ENCODE measurements around the gene BMPR1A.

- TF ChIP-seq, protein P1, sequence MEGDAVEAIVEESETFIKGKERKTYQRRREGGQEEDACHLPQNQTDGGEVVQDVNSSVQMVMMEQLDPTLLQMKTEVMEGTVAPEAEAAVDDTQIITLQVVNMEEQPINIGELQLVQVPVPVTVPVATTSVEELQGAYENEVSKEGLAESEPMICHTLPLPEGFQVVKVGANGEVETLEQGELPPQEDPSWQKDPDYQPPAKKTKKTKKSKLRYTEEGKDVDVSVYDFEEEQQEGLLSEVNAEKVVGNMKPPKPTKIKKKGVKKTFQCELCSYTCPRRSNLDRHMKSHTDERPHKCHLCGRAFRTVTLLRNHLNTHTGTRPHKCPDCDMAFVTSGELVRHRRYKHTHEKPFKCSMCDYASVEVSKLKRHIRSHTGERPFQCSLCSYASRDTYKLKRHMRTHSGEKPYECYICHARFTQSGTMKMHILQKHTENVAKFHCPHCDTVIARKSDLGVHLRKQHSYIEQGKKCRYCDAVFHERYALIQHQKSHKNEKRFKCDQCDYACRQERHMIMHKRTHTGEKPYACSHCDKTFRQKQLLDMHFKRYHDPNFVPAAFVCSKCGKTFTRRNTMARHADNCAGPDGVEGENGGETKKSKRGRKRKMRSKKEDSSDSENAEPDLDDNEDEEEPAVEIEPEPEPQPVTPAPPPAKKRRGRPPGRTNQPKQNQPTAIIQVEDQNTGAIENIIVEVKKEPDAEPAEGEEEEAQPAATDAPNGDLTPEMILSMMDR (IDR thresholded peaks at IDR 0.05): no peak
- no peak for TF ChIP-seq POLR2A (IDR thresholded peaks at IDR 0.05)
Observed at GRCh38 chr10:86962136-86962980, 205.9 kb downstream of the BMPR1A start.
